SW480 (cell line): ENCODE measurements around the gene LGALS9B.
"Not testable (repeated sequence)": the region's sequence is repeated elsewhere in the genome, so short reads cannot be mapped to it uniquely, and the experiment has no call there.

Source experiments
- DNase-seq: peaks from one replicate; pipeline ENCODE4 v3.0.0-alpha.2; 2016; ENCODE audit warnings: low spot score

Gene LGALS9B

DNA sequence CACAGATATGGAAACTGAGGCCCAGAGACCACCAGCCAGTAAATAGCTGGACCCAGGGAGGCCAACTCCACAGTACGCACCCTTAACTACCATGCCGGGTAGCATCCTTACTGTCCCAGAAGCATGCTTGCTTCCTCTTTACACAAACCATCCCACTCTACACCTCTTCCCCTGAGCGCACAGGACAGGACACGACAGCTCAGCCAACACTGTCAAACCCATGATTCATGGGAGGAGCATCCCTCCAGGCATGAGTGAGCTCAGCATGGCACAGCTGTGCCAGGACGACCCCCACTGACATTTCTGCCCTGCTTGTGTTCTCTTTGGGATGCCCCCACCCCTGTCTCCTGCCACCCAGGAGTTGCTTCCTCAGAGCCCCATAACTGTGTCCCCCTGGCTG, 340 bp downstream of the LGALS9B start:
- not testable (repeated sequence) for DNase-seq

- not testable (repeated sequence) for DNase-seq
Observed at GRCh38 chr17:20466553-20466952, 786 bp downstream of the LGALS9B start.

- DNase-seq, result not testable (repeated sequence)
Observed at GRCh38 chr17:20465535-20465934, 1.8 kb downstream of the LGALS9B start.

- DNase-seq, result not testable (repeated sequence)
Observed at GRCh38 chr17:20464854-20465414, 2.4 kb downstream of the LGALS9B start.

GRCh38 chr17:20462158-20462557, 5.2 kb downstream of the LGALS9B start:
- DNase-seq, result not testable (repeated sequence)

- not testable (repeated sequence) for DNase-seq
Observed at GRCh38 chr17:20457848-20458381, 9.4 kb downstream of the LGALS9B start.

DNA sequence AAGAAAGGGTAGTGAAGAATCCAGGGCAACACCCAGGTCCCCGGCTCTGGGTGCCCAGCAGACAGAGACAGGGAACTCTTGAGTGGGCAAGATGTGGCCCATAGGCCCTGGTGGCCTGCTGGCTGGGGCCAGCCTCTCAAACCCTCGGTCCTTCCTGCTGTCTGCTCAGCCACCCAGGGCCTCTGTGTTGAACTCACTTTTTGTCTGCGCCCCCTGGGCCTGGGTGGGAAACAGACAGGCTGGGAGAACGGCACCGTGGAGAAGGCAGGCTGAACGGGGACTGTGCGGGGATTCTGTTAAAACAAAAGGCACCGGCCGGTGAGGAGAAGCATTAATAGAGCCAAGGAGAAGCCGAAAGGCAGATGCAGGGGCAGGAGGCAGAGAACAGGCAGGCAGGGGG, 12.2 kb downstream of the LGALS9B start:
- DNase-seq, result not testable (repeated sequence)

DNA sequence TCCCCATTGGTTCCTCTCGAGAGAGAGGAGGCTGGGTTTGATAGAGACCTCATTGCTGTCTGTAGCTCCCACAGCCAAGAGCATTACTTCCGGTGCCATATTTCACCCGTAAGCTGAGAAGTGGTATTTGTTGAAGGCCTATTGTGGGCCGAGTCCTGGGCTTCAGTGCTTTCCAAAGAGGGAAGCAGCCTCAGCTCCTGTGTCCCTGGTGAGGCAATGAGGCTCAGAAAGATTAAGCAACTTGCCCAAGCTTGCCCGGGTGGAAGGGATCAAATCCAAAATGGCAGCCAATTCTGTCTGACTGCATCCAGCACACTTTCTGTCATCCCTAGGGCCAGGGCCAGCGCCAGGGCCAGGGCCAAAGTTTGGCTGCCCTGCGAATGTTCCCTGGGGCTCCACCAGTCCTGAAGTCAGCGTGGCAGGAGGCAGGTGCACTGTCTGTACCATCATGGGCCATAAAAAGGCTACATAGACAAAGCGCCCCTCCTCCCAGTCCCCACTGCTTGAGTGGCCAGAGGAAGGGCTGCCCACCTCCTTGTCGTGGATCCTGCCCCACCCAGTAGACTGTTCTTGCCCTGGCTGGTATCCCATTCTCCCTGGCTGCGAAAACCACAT, 13.4 kb downstream of the LGALS9B start:
- not testable (repeated sequence) for DNase-seq

DNA sequence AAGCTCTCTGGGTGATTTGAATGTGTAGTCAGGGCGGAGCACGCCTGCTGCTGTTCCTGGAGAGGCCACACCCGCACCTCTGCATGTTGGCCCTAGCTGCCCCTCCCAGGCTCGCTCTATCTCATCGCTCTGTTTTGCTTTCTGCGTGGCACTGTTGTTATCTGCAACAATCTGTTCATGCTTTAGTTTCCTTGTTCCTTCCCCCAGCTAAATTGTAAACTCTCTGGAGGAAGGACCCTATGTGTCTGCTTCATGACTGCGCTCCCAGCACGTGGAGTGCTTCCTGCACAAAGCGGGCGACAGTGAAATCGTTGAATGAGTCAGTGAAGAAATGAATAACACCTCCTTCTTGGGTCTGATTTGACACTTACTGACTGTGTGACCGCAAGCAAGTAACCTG, 16.5 kb downstream of the LGALS9B start:
- DNase-seq, result not testable (repeated sequence)

DNA sequence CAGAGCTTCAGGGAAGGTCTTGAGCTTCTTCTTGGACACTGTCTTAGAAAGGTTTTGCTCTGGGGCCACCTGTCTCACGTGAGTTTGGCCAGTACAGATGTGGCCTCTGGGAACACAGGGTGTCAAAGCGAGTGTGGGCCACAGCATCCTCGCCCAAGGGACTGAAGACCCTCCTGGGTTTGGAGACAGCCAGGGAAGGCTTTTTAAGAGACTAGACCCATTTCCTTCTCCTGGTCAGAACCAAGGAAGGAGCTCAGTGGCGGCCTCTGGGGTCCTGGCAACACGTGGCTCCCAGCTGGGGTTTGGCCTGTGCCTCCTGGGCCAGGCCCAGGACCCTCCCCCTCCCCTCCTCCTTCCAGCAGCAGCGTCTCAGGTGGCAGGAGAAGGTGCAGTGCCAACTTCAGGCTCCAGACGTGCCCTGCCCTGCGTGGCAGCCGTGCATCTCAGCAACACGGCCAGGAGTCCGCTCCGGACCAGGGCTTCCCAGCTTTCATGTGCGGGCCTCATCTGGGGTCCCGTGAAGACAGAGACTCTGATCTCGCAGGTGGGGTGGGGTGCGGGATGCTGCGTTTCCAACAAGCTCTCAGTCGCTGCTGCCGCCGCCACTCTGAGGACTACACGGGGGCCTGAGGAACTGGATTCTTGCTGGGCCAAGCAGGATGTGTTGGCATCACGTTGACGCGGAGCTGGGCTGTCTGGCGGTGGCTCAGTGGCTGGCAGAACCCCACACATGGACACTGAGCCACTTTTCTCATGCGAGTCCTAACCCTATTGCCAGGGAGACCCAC, 19.6 kb downstream of the LGALS9B start:
- DNase-seq, result not testable (repeated sequence)

GRCh38 chr17:20446895-20447294, 20.4 kb downstream of the LGALS9B start:
- not testable (repeated sequence) for DNase-seq

DNA sequence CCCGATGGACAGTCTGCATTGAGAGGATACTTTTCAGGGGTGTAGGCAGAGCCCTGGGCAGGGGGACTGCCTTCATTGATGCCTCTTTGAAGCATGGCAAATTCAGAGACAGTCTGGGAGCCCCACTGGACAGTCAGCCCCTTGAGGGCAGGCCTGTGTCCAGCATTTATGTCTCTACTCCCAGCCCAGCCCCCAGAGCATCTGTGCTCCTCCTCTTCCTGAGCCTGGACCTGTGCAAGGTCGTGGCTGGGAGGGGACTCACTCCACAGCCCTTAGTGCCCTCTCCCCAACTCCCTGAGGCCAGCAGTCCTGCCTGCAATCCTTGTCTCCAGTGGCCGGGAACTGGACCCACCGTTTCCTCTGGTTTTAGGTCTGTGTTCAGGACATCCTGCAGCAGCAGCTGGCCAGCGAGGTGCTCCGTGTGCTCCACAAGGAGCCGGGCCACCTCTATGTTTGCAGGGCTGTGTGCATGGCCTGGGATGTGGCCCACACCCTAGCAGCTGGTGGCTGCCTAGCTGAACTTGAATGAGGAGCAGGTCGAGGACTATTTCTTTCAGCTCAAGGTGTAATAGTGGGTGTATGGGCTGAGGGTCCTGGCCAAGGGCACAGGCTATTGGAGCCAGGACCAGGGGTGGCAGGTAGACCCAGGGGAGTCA, 22.6 kb downstream of the LGALS9B start:
- DNase-seq, result not testable (repeated sequence)

GRCh38 chr17:20444173-20444572, 23.2 kb downstream of the LGALS9B start:
- DNase-seq, result not testable (repeated sequence)

DNA sequence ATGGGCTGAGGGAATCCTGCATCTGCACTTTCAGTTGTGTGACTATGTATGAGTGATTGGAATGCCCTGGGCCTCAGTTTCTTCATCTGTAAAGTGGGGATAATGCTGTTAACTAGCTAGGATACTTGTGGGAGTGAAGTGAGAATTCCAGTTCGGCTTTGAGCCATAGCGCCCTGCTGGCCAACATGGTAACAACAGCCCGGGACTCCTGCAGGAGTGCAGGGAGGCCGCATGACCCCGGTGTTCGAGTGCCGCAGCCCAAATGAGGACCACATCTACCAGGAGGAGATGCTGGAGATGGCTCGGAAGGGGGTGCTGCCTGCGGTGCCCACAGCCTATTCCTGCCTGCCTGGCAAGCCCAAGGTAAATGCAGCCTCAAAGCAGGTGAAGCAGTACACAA, 23.7 kb downstream of the LGALS9B start:
- not testable (repeated sequence) for DNase-seq

- not testable (repeated sequence) for DNase-seq
Observed at GRCh38 chr17:20440665-20441064, 26.7 kb downstream of the LGALS9B start.

DNA sequence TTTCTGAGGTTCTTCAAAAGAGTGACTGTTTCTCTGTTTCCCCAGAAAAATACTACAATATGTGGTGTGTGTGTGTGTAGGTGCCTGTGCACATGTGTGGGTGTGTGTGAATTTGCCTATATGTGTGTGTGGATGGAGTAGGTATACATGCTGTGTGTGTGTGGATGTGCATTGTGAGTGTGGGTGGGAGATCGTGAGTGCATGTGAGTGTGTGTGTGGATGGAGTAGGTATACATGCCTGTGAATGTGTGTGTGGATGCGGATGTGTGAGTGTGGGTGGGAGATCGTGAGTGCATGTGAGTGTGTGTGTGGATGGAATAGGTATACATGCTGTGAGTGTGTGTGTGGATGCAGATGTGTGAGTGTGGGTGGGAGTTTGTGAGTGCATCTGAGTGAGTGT, 32.2 kb downstream of the LGALS9B start:
- DNase-seq, result not testable (repeated sequence)

- DNase-seq, result not testable (repeated sequence)
Observed at GRCh38 chr17:20433382-20433781, 34.0 kb downstream of the LGALS9B start.

- not testable (repeated sequence) for DNase-seq
Observed at GRCh38 chr17:20427264-20427663, 40.1 kb downstream of the LGALS9B start.

DNA sequence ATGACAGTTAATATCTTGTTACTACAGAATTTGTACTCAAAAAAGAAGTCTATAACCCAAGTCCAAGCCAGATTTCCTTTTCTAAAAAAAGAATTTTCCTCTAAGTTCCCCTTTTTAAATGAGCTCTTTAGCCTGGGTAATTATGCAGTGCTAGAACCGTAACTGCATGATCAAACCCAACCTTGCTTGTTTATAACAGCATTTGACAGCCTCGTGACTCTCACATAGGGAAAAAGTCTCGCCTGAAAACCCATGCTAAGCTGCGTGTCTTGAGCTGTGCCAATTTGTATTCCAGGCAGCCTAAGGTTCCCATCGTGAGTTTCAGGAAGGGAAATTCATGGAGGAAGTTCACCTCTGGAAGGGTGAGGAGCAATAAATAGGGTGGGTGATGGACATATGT, 44.5 kb downstream of the LGALS9B start:
- not testable (repeated sequence) for DNase-seq

DNA sequence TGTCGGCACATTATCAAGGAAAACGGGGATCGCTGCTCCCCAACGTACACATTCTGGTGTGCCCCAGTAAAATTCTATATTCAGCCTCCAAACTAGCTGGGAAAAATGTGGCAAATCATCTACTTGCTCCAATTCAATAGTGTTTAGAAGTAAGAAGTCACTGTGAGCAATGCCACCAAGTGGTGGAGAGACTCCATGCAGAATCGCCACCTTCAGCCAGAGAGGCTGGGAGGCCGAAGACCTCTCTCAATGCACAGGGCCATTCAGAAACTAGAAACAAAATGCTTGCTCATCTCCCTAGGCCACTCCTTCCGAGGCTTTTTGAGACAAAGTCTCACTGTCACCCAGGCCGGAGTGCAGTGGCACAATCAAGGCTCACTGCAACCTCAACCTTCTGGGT, 48.5 kb downstream of the LGALS9B start:
- not testable (repeated sequence) for DNase-seq

- not testable (repeated sequence) for DNase-seq
Observed at GRCh38 chr17:20417492-20418080, 49.8 kb downstream of the LGALS9B start.
